ENCODE results near the gene CMSS1. TPM values are rescaled to one million over a fixed set of nuclear protein-coding genes. Genes with fewer than 3 reads are reported as not detected.

The CMSS1 gene
- total RNA-seq, 4 donors from 2014 or later: 1.3 to 9.9 (median 2.3) TPM

GRCh38 chr3:99856437-99857220, 39.0 kb downstream of the CMSS1 start:
- H3K36me3 ChIP-seq: no peaks in the 10 kb centered on the region
- H3K27me3 ChIP-seq: no peaks in the 10 kb centered on the region
- no peaks in the 10 kb centered on the region for H3K4me1 ChIP-seq
- TF ChIP-seq POLR2A (IDR thresholded peaks at IDR 0.05) (no peak), CTCF (IDR thresholded peaks at IDR 0.05) (no peak)
- no peaks in the 10 kb centered on the region for H3K9me3 ChIP-seq
- H3K27ac ChIP-seq: no peak overlapping the region
- no peak overlapping the region for H3K4me3 ChIP-seq
- no peak for DNase-seq

- Histone ChIP-seq H3K27ac (peak overlapping the region in 1 of 4 donors; percentile 60), H3K4me3 (no peak overlapping the region), H3K4me1 (no peaks in the 10 kb centered on the region), H3K9me3 (no peaks in the 10 kb centered on the region), H3K27me3 (no peaks in the 10 kb centered on the region), H3K36me3 (no peaks in the 10 kb centered on the region)
- TF ChIP-seq POLR2A (IDR thresholded peaks at IDR 0.05): no peak
- TF ChIP-seq CTCF (IDR thresholded peaks at IDR 0.05): no peak
- no peak for DNase-seq
Observed at GRCh38 chr3:99857278-99857677, 39.6 kb downstream of the CMSS1 start.

GRCh38 chr3:99858469-99858868, 40.8 kb downstream of the CMSS1 start:
- H3K4me3 ChIP-seq: no peak overlapping the region
- H3K27ac ChIP-seq: peak overlapping the region in 2 of 4 donors; percentile 22 to 60
- TF ChIP-seq CTCF (IDR thresholded peaks at IDR 0.05) (no peak), POLR2A (IDR thresholded peaks at IDR 0.05) (no peak)
- H3K36me3 ChIP-seq: peaks cover 0 to 8% (median 0%) of the 10 kb centered on the region in 3 donors
- no peaks in the 10 kb centered on the region for H3K4me1 ChIP-seq
- no peaks in the 10 kb centered on the region for H3K27me3 ChIP-seq
- H3K9me3 ChIP-seq: no peaks in the 10 kb centered on the region
- no peak for DNase-seq

- no peaks in the 10 kb centered on the region for H3K9me3 ChIP-seq
- H3K27ac ChIP-seq: peak overlapping the region in 2 of 4 donors; percentile 11 to 60
- no peak for DNase-seq
- peaks cover 0 to 8% (median 0%) of the 10 kb centered on the region in 3 donors for H3K36me3 ChIP-seq
- no peak overlapping the region for H3K4me3 ChIP-seq
- TF ChIP-seq POLR2A (IDR thresholded peaks at IDR 0.05) (no peak), CTCF (IDR thresholded peaks at IDR 0.05) (no peak)
- H3K4me1 ChIP-seq: no peaks in the 10 kb centered on the region
- H3K27me3 ChIP-seq: no peaks in the 10 kb centered on the region
Observed at GRCh38 chr3:99859825-99860224, 42.2 kb downstream of the CMSS1 start.

- Histone ChIP-seq H3K36me3 (peaks cover 0 to 8% (median 0%) of the 10 kb centered on the region in 3 donors), H3K9me3 (no peaks in the 10 kb centered on the region), H3K4me1 (no peaks in the 10 kb centered on the region), H3K27me3 (no peaks in the 10 kb centered on the region), H3K4me3 (no peak overlapping the region), H3K27ac (peak overlapping the region in 2 of 4 donors; percentile 3 to 60)
- TF ChIP-seq POLR2A (IDR thresholded peaks at IDR 0.05) (no peak), CTCF (IDR thresholded peaks at IDR 0.05) (no peak)
- DNase-seq: no peak
Observed at GRCh38 chr3:99861216-99861615, 43.6 kb downstream of the CMSS1 start.

All from Peyer's patch (tissue), 4 donors.